ENCODE measurements around the gene ASB2. TPM values are rescaled to one million over a fixed set of nuclear protein-coding genes. Genes with fewer than 3 reads are reported as not detected.

Gene ASB2
- polyA plus RNA-seq, 1 of the 3 experiments (the other 2 are of a cell fraction): 0.15 TPM

- H3K4me2 ChIP-seq: no peak overlapping the region
- H3K9me2 ChIP-seq: no peaks in the 10 kb centered on the region
- 70% methylated on average over 4 of the region's 5 CpGs for WGBS (ENCODE audit: low lambda C conversion rate)
- CTCF ChIA-PET: interaction anchor here (1.0 to 1.8 kb wide), 2 partner anchors 24 to 38 kb away, joined by 3 to 6 read pairs; no protein-coding TSS in a partner anchor
- H3K4me3 ChIP-seq (ENCODE audit: low read depth in 2 of 2, low read length in 1 of 2): no peak overlapping the region
- H2AFZ ChIP-seq (ENCODE audit: low read depth): no peak overlapping the region
- H3K4me1 ChIP-seq (ENCODE audit: control insufficient read depth in 1 of 2, insufficient read depth in 2 of 2, low read depth in 1 of 2, low read length in 1 of 2): peaks cover 0 to 3% of the 10 kb centered on the region in 2 experiments; a peak in 1 of 4 replicates
- no peaks in the 10 kb centered on the region for H3K27me3 ChIP-seq (ENCODE audit: insufficient read depth)
- no peak for DNase-seq
- H3K79me2 ChIP-seq (ENCODE audit: insufficient read depth): no peaks in the 10 kb centered on the region
- no peaks in the 10 kb centered on the region for H4K20me1 ChIP-seq (ENCODE audit: insufficient read depth)
- no peaks in the 10 kb centered on the region for H3K36me3 ChIP-seq (replicated peaks in 1 of 2; ENCODE audit: control insufficient read depth in 1 of 2, insufficient read depth in 2 of 2, low read length in 1 of 2)
- TF ChIP-seq TAF1 (IDR thresholded peaks at IDR 0.05; ENCODE audit: borderline replicate concordance, low read depth, low read length) (no peak), FOXM1 (IDR thresholded peaks at IDR 0.05; ENCODE audit: low read depth) (no peak), USF1 (IDR thresholded peaks at IDR 0.05; ENCODE audit: borderline replicate concordance, low read depth) (no peak), GABPA (IDR thresholded peaks at IDR 0.05; ENCODE audit: low read depth) (no peak), MAX (IDR thresholded peaks at IDR 0.05; ENCODE audit: low read depth) (no peak), EZH2phosphoT487 (IDR thresholded peaks at IDR 0.05; ENCODE audit: borderline replicate concordance, low read depth) (no peak), RFX5 (IDR thresholded peaks at IDR 0.05; ENCODE audit: low read length) (no peak), ZBTB33 (IDR thresholded peaks at IDR 0.05; ENCODE audit: borderline replicate concordance, low read depth) (no peak), CHD2 (IDR thresholded peaks at IDR 0.05; ENCODE audit: low read length, partially characterized antibody) (no peak), MXI1 (IDR thresholded peaks at IDR 0.05; ENCODE audit: low read depth, low read length) (no peak), NFIC (IDR thresholded peaks at IDR 0.05; ENCODE audit: borderline replicate concordance) (no peak), SMC3 (IDR thresholded peaks at IDR 0.05; ENCODE audit: low read depth, low read length) (no peak), TEAD4 (IDR thresholded peaks at IDR 0.05; ENCODE audit: borderline replicate concordance, insufficient read depth) (no peak), FOXJ3 (CRISPR knock-in tag; IDR thresholded peaks at IDR 0.05) (no peak), RXRA (IDR thresholded peaks at IDR 0.05; ENCODE audit: borderline replicate concordance, low read depth) (no peak), REST (IDR thresholded peaks at IDR 0.05; ENCODE audit: low read depth, low read length) (no peak), JUND (IDR thresholded peaks at IDR 0.05) (no peak), EP300 (IDR thresholded peaks at IDR 0.05; ENCODE audit: borderline replicate concordance in 1 of 2, low read depth in 1 of 2, low read length in 1 of 2) (no peak), NRF1 (IDR thresholded peaks at IDR 0.05; ENCODE audit: low read depth, low read length) (no peak)
- no peaks in the 10 kb centered on the region for H3F3A ChIP-seq (replicated peaks; ENCODE audit: insufficient read depth)
- POLR2A ChIA-PET: no interaction called here
- no peak overlapping the region for H3K27ac ChIP-seq (ENCODE audit: low read depth in 2 of 2, low read length in 1 of 2)
- no peaks in the 10 kb centered on the region for H3K9me3 ChIP-seq
- no peak overlapping the region for H3K9ac ChIP-seq
Measured at GRCh38 chr14:93977171-93977570, 801 bp upstream of the ASB2 start.

Data from SK-N-SH (cell line).